Measurements from ENCODE around the gene KRT82.

The KRT82 gene

DNA sequence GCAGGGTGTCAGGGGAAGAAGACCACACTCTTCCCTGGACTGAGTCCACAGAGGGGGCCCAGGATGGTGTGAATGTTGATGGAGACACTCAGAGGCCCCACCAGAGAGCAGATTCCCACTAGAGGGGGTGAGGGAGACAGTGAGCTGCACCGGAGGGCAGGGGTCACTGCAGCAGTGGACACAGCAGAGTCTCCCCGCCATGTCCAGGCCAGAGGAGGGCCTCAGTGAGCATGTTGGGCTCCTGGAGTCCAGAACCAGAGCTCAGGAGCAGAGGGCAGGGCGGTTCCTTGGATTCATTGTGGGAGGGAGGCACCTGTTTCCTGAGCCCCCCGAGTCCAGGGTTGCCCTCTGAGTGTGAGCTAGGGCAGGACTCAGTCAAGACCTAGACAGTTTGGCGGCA is 1.8 kb upstream of the KRT82 start:
- no peak for TF ChIP-seq CTCF (IDR thresholded peaks at IDR 0.05; ENCODE audit: low read depth, low read length)
- H3K4me3 ChIP-seq (ENCODE audit: low read depth, low read length): no peak overlapping the region

GRCh38 chr12:52404951-52405350 is 1.2 kb downstream of the KRT82 start:
- no peak overlapping the region for H3K4me3 ChIP-seq (ENCODE audit: low read depth, low read length)
- TF ChIP-seq CTCF (IDR thresholded peaks at IDR 0.05; ENCODE audit: low read depth, low read length): no peak

DNA sequence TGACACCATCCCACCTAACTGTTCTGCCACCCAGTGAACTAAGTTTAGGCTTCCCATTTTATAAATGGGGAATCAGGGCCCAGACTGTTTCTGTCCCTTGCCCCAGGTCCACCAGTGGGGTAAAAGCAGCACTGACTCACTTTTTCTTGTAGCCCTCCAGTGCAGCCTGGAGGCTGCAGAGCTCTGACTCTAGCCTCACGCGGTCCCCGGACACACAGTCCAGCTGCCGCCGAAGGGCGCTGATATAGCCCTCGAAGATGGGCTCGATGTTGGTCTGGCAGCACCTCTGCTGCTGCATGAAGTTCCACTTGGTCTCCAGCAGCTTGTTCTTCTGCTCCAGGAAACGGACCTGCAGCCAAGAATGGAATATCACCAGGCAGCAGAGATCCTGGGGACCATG is 2.6 kb downstream of the KRT82 start:
- no peak for TF ChIP-seq CTCF (IDR thresholded peaks at IDR 0.05; ENCODE audit: low read depth, low read length)
- H3K4me3 ChIP-seq (ENCODE audit: low read depth, low read length): no peak overlapping the region

GRCh38 chr12:52402873-52403540 is 3.1 kb downstream of the KRT82 start:
- H3K4me3 ChIP-seq (ENCODE audit: low read depth, low read length): no peak overlapping the region
- no peak for TF ChIP-seq CTCF (IDR thresholded peaks at IDR 0.05; ENCODE audit: low read depth, low read length)

DNA sequence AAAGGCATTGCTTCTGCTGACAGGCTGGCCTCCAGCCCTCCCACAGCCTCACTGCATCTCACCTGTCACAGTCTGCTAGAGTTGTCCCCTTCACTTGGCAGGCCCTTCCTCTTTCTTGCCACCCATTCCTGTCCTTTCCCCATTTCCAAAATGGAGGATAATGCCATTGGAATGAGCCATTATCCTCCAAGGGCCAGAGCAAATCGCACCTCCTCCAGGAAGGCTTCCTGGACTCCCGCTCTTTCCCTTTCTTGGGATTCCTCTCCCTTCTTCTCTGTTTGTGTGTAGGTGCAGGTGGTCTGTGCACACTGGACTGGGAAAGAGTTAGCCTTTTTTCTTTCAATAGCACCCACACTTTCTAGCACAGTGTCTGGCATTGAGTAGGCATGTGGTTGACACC is 3.8 kb downstream of the KRT82 start:
- no peak overlapping the region for H3K4me3 ChIP-seq (ENCODE audit: low read depth, low read length)
- TF ChIP-seq CTCF (IDR thresholded peaks at IDR 0.05; ENCODE audit: low read depth, low read length): no peak

GRCh38 chr12:52401926-52402325 is 4.2 kb downstream of the KRT82 start:
- H3K4me3 ChIP-seq (ENCODE audit: low read depth, low read length): no peak overlapping the region
- TF ChIP-seq CTCF (IDR thresholded peaks at IDR 0.05; ENCODE audit: low read depth, low read length): no peak

- no peak for TF ChIP-seq CTCF (IDR thresholded peaks at IDR 0.05; ENCODE audit: low read depth, low read length)
- no peak overlapping the region for H3K4me3 ChIP-seq (ENCODE audit: low read depth, low read length)
Observed at GRCh38 chr12:52401526-52401925, 4.6 kb downstream of the KRT82 start.

Data from WI38 (cell line).